Pulmonary artery endothelial cell (primary cell): ENCODE results near the gene MGAT4D. TPM values are rescaled to one million over a fixed set of nuclear protein-coding genes. Genes with fewer than 3 reads are reported as not detected.
"Not testable (repeated sequence)": the region's sequence is repeated elsewhere in the genome, so short reads cannot be mapped to it uniquely, and the experiment has no call there.

ENCODE experiments used
- DNase-seq: peaks from one replicate; pipeline ENCODE4 v3.0.0-alpha.2; 2011; ENCODE audit warnings: low read depth, low spot score
- total RNA-seq: library from RNA; depleted of rRNA; stranded (reverse); fragments of >200 nt; gene quantifications from 2 replicates; pipeline ENCODE4 v1.2.3, GENCODE V29; 2014

MGAT4D gene
- not detected in 2 replicates for total RNA-seq

DNA sequence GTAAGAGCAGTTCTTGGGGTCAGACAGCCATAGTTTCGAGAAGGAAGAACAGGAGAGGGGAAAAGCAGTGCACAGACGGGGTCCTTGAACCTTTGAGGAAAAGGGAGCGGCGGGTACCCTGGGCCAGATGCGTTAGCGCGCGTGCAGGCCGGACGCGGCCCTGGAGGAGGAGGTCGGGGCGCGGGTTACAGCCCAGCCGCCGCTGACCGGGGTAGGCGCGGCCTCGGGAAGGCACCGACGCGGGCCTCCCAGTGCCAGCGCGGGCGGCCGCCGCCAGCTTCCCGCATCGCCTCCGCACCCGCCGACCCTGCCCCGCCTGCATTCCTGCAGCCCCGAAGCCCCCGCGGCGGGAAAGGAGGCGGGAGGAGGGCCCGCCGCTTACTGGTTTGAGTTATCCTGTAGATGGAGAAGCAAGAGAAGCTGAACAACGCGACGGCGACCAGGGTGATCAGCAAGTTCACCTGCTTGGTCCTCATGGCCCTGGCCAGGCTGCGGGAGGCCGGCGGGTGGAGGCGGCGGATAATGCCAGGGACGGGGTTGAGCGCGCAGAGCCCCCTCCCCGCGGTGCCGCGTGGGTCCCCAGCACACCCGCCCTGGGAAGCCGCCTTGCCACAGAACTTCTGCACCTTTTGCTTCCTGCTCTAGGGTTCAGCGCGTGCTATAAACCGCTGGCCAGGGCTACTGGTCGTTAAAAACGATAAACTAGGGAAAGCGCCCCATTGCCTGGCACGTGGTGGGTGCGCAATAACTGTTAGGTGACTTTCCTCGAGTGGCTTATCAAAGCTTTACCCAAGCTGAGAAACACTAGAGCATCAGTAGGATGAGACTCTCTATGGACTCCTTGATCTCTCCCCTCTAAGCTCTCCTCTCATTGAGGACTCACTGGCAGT lies at the start of gene MGAT4D:
TSS of gene MGAT4D (minus strand) at position 547 of the 890 bp plus-strand sequence. CDS start at position 476, 71 bp downstream.
- DNase-seq: no peak

- DNase-seq: no peak
Measured at GRCh38 chr4:140533951-140534480, 35.9 kb upstream of the MGAT4D start.

DNA sequence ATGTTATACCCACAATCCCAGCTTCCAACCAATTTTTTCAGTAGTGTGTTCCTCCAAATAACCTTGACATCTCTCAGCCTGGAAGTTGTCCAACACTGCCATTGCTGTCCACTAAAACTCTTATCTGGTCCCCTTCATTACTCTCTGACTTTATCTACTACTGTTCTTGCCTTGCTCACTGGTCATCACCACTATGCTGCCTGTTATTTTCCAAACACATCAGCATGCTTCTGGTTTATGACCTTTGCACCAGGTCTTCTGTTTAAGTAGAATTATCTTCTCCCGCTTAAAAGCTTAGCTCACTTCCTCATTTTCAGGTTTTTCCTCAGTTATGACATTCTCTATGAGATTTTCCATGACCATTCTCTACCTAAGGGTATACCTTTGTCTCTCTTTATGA lies 31.3 kb upstream of the MGAT4D start:
- DNase-seq: no peak

DNA sequence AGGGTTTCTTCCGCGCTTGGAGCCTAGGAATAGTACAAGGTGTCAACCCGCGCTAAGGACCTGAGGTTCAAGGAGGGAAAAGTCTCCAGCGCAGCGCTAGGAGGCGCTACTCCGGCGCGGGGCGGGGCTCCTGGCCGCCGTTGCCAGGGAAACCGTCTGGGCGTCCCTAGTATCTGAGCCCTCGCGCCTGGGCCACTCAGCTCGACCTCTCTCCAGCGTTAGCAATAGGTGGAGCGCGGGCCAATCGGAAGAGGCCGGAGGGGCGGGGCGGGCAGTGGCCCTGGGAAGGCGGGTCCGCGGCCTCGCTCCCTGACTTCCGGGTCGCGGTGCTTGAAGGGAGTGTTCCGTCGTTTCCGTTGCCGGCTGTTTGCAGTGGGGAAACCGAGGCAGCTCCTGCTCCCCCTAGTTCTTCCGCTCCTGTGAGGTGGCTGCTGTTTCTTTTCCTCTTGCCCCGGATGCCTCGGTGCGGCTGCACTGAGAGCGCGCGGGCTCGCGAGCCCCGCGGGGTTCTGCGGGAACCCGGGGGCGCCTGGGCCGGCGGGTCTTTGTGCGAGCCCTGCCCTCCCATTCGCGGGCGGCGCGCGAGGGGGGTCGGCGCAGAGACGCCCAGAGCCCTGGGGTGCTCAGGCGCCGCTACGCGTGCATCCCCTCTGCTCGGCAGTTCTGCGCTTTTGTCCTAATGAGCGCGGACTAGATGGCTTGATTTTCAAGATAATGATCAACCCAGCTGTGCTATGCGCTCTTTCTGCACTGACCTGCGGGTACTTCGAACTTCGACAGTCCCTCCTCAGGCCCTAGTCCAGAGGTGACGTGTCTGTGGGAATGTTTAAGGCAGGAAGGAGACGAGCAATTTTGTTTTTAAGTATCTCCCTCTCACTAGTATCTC lies 26.0 kb upstream of the MGAT4D start, which contains the start of gene ELMOD2:
TSS of gene ELMOD2 (plus strand) at position 312 of the 886 bp plus-strand sequence. CDS start 1,261 bp downstream, outside the sequence.
- DNase-seq: peak; percentile 91

GRCh38 chr4:140523370-140523856 lies 25.3 kb upstream of the MGAT4D start:
- DNase-seq: no peak

DNA sequence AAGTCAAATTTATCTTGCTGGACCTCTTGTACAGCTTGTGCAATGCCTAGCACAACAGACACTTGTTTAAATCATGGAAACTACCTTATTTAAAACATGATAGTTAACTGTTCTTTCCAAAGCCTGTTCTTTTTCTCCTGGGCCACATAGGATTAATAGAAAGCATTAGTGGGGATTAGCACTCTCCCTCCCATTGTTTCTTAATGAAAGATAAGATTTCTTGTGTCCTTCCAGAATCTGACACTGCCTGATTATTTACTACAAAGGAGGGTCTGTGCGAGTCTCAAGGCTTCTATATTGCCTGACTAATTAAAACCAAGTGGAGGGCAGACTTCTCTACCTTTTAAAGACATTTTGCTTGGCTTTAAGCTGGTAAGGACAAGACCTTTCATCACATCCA lies 17.3 kb upstream of the MGAT4D start:
- no peak for DNase-seq

DNA sequence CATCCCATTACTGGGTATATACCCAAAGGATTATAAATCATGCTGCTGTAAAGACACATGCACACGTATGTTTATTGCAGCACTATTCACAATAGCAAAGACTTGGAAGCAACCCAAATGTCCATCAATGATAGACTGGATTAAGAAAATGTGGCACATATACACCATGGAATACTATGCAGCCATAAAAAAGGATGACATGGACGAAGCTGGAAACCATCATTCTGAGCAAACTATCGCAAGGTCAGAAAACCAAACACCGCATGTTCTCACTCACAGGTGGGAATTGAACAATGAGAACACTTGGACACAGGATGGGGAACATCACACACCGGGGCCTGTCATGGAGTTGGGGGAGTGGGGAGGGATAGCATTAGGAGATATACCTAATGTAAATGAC lies 15.7 kb upstream of the MGAT4D start:
- DNase-seq: not testable (repeated sequence)

DNA sequence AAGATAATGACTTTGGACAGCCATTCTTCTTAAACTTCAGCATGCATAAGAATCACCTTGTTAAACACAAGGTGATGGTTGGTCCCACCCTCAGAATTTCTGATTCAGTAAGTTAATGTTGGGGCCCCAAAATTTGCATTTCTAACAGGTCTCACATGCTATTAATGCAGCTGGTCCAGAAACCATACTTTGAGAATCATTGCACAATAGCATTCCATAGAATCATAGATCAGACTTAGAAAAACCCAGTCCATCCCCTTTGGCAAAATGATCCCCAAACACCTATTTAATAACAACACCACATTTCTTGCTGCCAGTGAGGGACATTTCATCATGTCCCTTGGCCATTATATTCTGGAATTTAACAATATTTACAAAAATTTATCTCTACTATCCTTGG lies 6.2 kb upstream of the MGAT4D start:
- DNase-seq: no peak

- DNase-seq: no peak
Measured at GRCh38 chr4:140499391-140499790, 1.3 kb upstream of the MGAT4D start.

DNA sequence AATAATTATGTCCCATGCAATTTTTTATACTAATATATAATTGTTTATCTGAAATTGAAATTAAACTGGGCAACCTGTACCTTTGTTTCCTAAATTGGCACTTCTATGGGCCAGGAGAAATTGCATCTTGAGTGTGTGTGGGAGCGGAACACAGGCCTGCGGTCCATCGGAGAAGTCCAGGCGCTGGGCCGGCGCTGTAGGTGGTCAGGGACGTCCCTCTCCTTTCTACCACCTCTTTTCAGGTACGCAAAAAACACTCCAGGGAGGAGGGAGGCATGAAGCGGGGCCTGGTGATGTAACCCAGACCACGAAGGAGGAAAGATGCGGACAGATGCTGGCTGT lies 717 bp downstream of the MGAT4D start:
- DNase-seq: no peak

DNA sequence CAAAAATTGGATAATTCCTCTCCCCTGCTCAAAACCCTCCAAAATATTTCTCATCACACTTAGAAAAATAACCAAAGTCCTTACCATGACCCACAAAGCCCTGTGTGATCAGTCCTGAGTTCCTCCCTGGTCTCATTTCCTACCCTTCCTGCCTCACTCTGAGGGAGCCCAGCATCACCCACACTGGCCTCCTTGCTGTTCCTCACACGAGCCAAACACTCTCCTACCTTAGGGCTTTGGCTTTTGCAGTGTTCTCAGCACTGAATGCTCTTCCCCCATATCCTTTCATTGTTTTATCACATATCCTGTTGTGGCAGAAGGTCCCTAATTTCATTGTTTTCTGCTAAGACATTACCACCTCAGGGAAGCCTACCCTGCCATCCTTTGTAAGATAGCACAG lies 12.2 kb downstream of the MGAT4D start:
- no peak for DNase-seq

- no peak for DNase-seq
Measured at GRCh38 chr4:140483445-140483844, 14.6 kb downstream of the MGAT4D start.

- no peak for DNase-seq
Measured at GRCh38 chr4:140472156-140472555, 25.9 kb downstream of the MGAT4D start.

- DNase-seq: no peak
Measured at GRCh38 chr4:140469791-140470733, 28.0 kb downstream of the MGAT4D start.

- DNase-seq: no peak
Measured at GRCh38 chr4:140466146-140466545, 31.9 kb downstream of the MGAT4D start.

DNA sequence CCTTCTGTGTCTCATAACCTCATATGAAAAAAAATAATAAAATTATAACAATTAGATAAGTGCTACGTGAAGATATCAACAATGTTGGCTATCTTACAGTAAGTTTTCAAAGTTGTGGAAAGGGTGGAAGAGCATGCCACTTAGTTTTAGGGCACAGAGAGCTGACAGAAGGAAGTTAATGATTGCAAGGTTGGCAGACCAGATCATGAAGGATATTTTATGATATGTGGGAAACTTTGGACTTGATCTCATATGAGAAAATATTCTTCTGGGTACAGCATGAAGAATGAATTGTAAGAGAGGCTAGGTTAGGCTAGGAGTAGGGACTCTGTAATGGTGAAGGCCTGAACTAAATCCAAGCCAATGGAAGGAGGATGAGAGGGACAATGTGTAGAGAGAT lies 34.5 kb downstream of the MGAT4D start:
- DNase-seq: no peak

- DNase-seq: no peak
Measured at GRCh38 chr4:140463182-140463581, 34.9 kb downstream of the MGAT4D start.

DNA sequence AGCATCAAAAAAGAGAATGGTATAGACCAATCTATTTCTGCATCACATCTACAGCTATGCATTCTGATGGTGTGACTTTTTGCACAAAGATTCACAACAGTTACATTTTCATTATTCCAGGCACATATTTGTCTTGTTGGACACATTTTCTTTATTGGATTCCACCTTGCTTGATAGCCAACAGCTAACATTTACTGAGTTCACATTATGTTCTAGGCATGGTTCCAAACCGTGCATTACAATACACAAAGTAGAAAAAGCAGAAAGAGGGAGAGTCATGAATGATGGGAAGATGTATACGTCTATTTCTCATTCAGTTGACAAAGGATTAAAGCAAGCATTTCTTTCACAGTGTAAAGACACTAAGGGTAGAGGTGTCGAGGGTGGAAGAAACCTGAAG lies 47.7 kb downstream of the MGAT4D start:
- DNase-seq: no peak

GRCh38 chr4:140448830-140449229 lies 49.3 kb downstream of the MGAT4D start:
- DNase-seq: no peak

GRCh38 chr4:140448162-140448561 lies 49.9 kb downstream of the MGAT4D start:
- DNase-seq: no peak

DNA sequence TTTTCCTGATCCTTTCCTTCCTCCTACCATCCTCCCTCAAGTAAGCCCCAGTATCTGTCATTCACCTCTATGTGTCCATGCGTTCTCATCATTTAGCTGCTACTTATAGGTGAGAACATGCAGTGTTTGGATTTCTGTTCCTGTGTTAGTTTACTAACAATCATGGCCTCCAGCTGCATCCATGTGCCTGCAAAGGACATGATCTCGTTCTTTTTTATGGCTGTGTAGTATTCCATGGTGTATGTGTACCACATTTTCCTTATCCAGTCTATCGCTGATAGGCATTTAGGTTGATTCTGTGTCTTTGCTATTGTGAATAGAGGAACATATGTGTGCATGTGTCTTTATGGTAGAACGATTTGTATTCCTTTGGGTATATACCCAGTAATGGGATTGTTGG lies 53.7 kb downstream of the MGAT4D start:
- DNase-seq: not testable (repeated sequence)
